ENCODE data around the gene TTC19. TPM values are rescaled to one million over a fixed set of nuclear protein-coding genes. Genes with fewer than 3 reads are reported as not detected.

Gene TTC19
- total RNA-seq, result 10 to 100 TPM; 31.0 to 56.4 (median 41.8) TPM

DNA sequence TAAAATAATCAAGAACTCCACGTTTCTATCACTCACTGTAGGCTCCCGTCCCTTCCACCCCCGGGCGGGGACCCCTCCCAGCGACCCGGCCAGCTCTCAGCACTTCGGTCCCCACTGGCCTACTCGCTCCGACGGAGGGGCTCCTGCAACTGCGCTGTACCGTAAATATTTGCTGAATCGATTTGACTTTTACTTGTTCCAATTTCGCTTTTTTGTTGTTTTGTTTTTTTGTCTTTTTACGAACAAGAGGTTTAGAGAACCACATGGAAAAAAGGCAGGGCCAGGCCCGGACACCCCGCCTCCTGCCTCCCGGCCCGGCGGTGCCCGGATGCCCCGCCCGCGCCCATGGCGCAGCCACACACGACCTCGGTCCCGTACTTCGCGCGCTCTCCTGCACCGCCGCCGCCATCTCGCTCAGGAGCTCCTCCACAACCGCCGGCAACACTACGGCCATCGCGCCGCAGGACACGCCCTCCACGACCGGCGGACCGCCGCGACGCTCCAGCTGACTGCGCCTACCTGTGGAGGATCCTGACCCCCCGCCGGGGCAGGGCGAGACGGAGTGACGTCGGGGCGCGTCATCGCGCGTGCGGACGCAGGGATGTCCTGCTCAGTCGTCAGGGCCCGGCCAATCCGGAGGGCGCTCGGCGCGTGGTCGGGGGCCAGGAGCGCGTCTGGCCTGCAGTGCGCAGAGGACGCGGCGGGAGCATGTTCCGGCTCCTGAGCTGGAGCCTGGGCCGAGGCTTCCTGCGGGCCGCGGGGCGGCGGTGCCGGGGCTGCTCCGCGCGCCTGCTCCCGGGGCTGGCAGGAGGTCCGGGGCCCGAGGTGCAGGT is at the start of gene TTC19, which contains the start of gene ZSWIM7:
Gene TTC19 (plus strand): TSS at position 684 of the 833 bp plus-strand sequence. CDS start 25 bp downstream, at position 709.
Gene ZSWIM7 (minus strand): TSS at position 564 of the 833 bp plus-strand sequence. CDS start 110 bp downstream, at position 454.
- peaks cover 0 to 34% of the 10 kb centered on the region in 2 donors for H3K36me3 ChIP-seq
- peak; percentile 89 to 92 for ATAC-seq
- H3K4me1 ChIP-seq, result peaks cover 11 to 19% of the 10 kb centered on the region in 2 donors
- no peaks in the 10 kb centered on the region for H3K9me3 ChIP-seq
- no peaks in the 10 kb centered on the region for H3K27me3 ChIP-seq
- DNase-seq, result peak; percentile 96
- H3K4me3 ChIP-seq, result peak within 1 kb of the TSS; percentile 81 to 96 (median 84)
- intact Hi-C loops (cut with DNase I; ENCODE audit: low total_unique reads), result loop anchor here (2.0 to 5.0 kb wide), 2 partner anchors 171 to 218 kb away; partner anchors contain the start of genes NCOR1 and PIGL
- TF ChIP-seq, protein P1, sequence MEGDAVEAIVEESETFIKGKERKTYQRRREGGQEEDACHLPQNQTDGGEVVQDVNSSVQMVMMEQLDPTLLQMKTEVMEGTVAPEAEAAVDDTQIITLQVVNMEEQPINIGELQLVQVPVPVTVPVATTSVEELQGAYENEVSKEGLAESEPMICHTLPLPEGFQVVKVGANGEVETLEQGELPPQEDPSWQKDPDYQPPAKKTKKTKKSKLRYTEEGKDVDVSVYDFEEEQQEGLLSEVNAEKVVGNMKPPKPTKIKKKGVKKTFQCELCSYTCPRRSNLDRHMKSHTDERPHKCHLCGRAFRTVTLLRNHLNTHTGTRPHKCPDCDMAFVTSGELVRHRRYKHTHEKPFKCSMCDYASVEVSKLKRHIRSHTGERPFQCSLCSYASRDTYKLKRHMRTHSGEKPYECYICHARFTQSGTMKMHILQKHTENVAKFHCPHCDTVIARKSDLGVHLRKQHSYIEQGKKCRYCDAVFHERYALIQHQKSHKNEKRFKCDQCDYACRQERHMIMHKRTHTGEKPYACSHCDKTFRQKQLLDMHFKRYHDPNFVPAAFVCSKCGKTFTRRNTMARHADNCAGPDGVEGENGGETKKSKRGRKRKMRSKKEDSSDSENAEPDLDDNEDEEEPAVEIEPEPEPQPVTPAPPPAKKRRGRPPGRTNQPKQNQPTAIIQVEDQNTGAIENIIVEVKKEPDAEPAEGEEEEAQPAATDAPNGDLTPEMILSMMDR (IDR thresholded peaks at IDR 0.05 in 4 of 5, conservative IDR thresholded peaks at IDR 0.05 in 1 of 5), result peak in 1 of 5 experiments; percentile 17
- TF ChIP-seq POLR2A (IDR thresholded peaks at IDR 0.05), result peak; percentile 99
- in situ Hi-C loops (cut with MboI; ENCODE audit: low sequenced_read_pairs in 4 of 4), result loop anchor here in 2 of 4 donors (25.0 kb wide), 1 partner anchor 162 kb away; no protein-coding TSS in a partner anchor
- H3K27ac ChIP-seq, result peak within 1 kb of the TSS; percentile 89 to 94 (median 94)

GRCh38 chr17:15951368-15952047 is 48.1 kb upstream of the TTC19 start:
- no peak for DNase-seq
- in situ Hi-C loops (cut with MboI; ENCODE audit: low sequenced_read_pairs in 4 of 4) (loop anchor here in 1 of 4 donors (25.0 kb wide), 1 partner anchor 111 kb away; no protein-coding TSS in a partner anchor), intact Hi-C loops (cut with DNase I; ENCODE audit: low total_unique reads) (no loop called here)
- no peak overlapping the region for H3K27ac ChIP-seq
- TF ChIP-seq POLR2A (IDR thresholded peaks at IDR 0.05), result no peak
- TF ChIP-seq, protein P1 (IDR thresholded peaks at IDR 0.05 in 4 of 5, conservative IDR thresholded peaks at IDR 0.05 in 1 of 5), result no peak
- H3K9me3 ChIP-seq, result no peaks in the 10 kb centered on the region
- H3K4me3 ChIP-seq, result no peak overlapping the region
- no peaks in the 10 kb centered on the region for H3K27me3 ChIP-seq
- ATAC-seq, result no peak
- H3K4me1 ChIP-seq, result no peaks in the 10 kb centered on the region
- H3K36me3 ChIP-seq, result no peaks in the 10 kb centered on the region

DNA sequence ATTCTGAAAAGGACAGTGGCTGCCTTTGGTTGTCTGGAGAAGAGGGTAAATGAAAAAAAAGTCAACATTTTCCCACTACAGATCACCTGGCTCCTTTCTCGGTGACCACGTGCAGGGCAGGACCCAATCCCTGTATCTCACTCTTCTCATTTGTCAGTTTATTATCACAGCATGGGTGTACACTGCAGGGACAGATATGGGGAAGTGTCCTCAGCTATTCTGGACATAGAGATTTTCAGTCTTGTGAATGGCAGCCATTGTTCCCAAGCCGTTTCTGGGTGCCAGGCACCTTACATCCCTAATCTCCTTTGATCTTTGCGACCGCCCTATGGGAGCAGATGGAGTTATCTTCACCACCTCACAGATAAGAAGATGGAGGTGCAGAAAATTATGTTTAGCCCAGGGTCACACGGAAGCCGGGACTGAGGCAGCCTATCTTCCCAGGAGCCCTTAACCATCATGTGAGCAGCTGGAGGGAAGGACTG is 47.5 kb upstream of the TTC19 start:
- no peaks in the 10 kb centered on the region for H3K27me3 ChIP-seq
- intact Hi-C loops (cut with DNase I; ENCODE audit: low total_unique reads) (no loop called here), in situ Hi-C loops (cut with MboI; ENCODE audit: low sequenced_read_pairs in 4 of 4) (loop anchor here in 1 of 4 donors (25.0 kb wide), 1 partner anchor 110 kb away; no protein-coding TSS in a partner anchor)
- DNase-seq (no peak), ATAC-seq (no peak)
- H3K4me3 ChIP-seq, result no peak overlapping the region
- no peaks in the 10 kb centered on the region for H3K9me3 ChIP-seq
- no peak overlapping the region for H3K27ac ChIP-seq
- H3K36me3 ChIP-seq, result no peaks in the 10 kb centered on the region
- H3K4me1 ChIP-seq, result no peaks in the 10 kb centered on the region
- TF ChIP-seq POLR2A (IDR thresholded peaks at IDR 0.05), result no peak
- TF ChIP-seq, protein P1 (IDR thresholded peaks at IDR 0.05 in 4 of 5, conservative IDR thresholded peaks at IDR 0.05 in 1 of 5), result no peak

- intact Hi-C loops (cut with DNase I; ENCODE audit: low total_unique reads), result no loop called here
Observed at GRCh38 chr17:15952916-15953790, 46.5 kb upstream of the TTC19 start.

More at GRCh38 chr17:15952916-15953790, 46.5 kb upstream of the TTC19 start:
- Histone ChIP-seq H3K36me3 (no peaks in the 10 kb centered on the region), H3K4me3 (no peak overlapping the region), H3K9me3 (no peaks in the 10 kb centered on the region), H3K4me1 (no peaks in the 10 kb centered on the region), H3K27ac (no peak overlapping the region), H3K27me3 (no peaks in the 10 kb centered on the region)
- TF ChIP-seq, protein P1 (IDR thresholded peaks at IDR 0.05 in 4 of 5, conservative IDR thresholded peaks at IDR 0.05 in 1 of 5), result no peak
- no peak for TF ChIP-seq POLR2A (IDR thresholded peaks at IDR 0.05)
- DNase-seq (no peak), ATAC-seq (no peak)
- in situ Hi-C loops (cut with MboI; ENCODE audit: low sequenced_read_pairs in 4 of 4), result loop anchor here in 1 of 4 donors (25.0 kb wide), 1 partner anchor 109 kb away; no protein-coding TSS in a partner anchor

Data from gastrocnemius medialis (tissue), 4 donors.